HepG2 (cell line): ENCODE results near the gene NUAK1. TPM values are rescaled to one million over a fixed set of nuclear protein-coding genes. Genes with fewer than 3 reads are reported as not detected.

Source experiments
- ATF3 ChIP-seq: sonication (generic); formaldehyde crosslinking; IDR thresholded peaks from 2 replicates; pipeline ENCODE4 v1.4.0; 2020; ENCODE audit warnings: missing genetic modification reagents
- CBX1 ChIP-seq: IDR thresholded peaks from one replicate; pipeline ENCODE4 v1.6.1; 2016; ENCODE audit warnings: antibody characterized with exemption, low read depth
- GTF2F1 ChIP-seq: fragments of 150-350 bp; IDR thresholded peaks from 2 replicates; pipeline ENCODE4 v1.6.1; 2014; ENCODE audit warnings: low read length
- IKZF4 ChIP-seq: sonication (generic); formaldehyde crosslinking; IDR thresholded peaks from 2 replicates; pipeline ENCODE4 v1.5.1; 2020; ENCODE audit warnings: borderline replicate concordance, mild to moderate bottlenecking, low read depth, missing genetic modification reagents; ENCODE audit errors: not compliant biosample characterization
- KMT2A ChIP-seq: sonication (generic); formaldehyde crosslinking; IDR thresholded peaks from 2 replicates; pipeline ENCODE4 v1.4.0; 2020; ENCODE audit warnings: missing genetic modification reagents
- PRPF4 ChIP-seq: fragments of 200-400 bp; formaldehyde crosslinking; IDR thresholded peaks from 2 replicates; pipeline ENCODE4 v1.6.1; 2016; ENCODE audit warnings: low read length, low read depth; ENCODE audit not compliant: poor library complexity, severe bottlenecking
- SIX1 ChIP-seq: sonication (generic); formaldehyde crosslinking; IDR thresholded peaks from 2 replicates; pipeline ENCODE4 v1.4.0; 2020; ENCODE audit warnings: missing genetic modification reagents, borderline replicate concordance
- STAG1 ChIP-seq: sonication (generic); formaldehyde crosslinking; IDR thresholded peaks from 2 replicates; pipeline ENCODE4 v1.4.0; 2020; ENCODE audit warnings: missing genetic modification reagents
- TOE1 ChIP-seq: sonication (generic); formaldehyde crosslinking; IDR thresholded peaks from 2 replicates; pipeline ENCODE4 v1.4.0; 2020; ENCODE audit warnings: mild to moderate bottlenecking, missing genetic modification reagents
- WIZ ChIP-seq: sonication (generic); formaldehyde crosslinking; IDR thresholded peaks from 2 replicates; pipeline ENCODE4 v1.5.1; 2020; ENCODE audit warnings: mild to moderate bottlenecking, missing genetic modification reagents
- YEATS4 ChIP-seq: sonication (generic); formaldehyde crosslinking; IDR thresholded peaks from 2 replicates; pipeline ENCODE4 v1.4.0; 2020; ENCODE audit warnings: missing genetic modification reagents, borderline replicate concordance
- ZFP36L1 ChIP-seq: sonication (generic); formaldehyde crosslinking; IDR thresholded peaks from 2 replicates; pipeline ENCODE4 v1.8.0; 2022; ENCODE audit warnings: mild to moderate bottlenecking, missing genetic modification reagents, moderate library complexity
- ZNF224 ChIP-seq: sonication (generic); formaldehyde crosslinking; IDR thresholded peaks from 2 replicates; pipeline ENCODE4 v1.5.0; 2020; ENCODE audit warnings: mild to moderate bottlenecking, missing genetic modification reagents
- ZNF30 ChIP-seq: sonication (generic); formaldehyde crosslinking; IDR thresholded peaks from 2 replicates; pipeline ENCODE4 v1.5.0; 2020; ENCODE audit warnings: mild to moderate bottlenecking, missing genetic modification reagents
- ZNF577 ChIP-seq: sonication (generic); formaldehyde crosslinking; IDR thresholded peaks from 2 replicates; pipeline ENCODE4 v1.4.0; 2020; ENCODE audit warnings: mild to moderate bottlenecking, low read depth, missing genetic modification reagents, borderline replicate concordance
- ZNF652 ChIP-seq: IDR thresholded peaks from 2 replicates; pipeline ENCODE4 v1.6.1; 2016; ENCODE audit warnings: low read depth, borderline replicate concordance
- ZNF839 ChIP-seq: sonication (generic); formaldehyde crosslinking; IDR thresholded peaks from 2 replicates; pipeline ENCODE4 v1.4.0; 2020; ENCODE audit warnings: missing genetic modification reagents, mild to moderate bottlenecking, borderline replicate concordance
- polyA plus RNA-seq, 8 experiments: library from polyadenylated mRNA; depleted of rRNA in 3 of 8; stranded (reverse) in 7 of 8; unstranded in 1 of 8; fragments of >200 nt; fragmentation: Illumina TruSeq in 4 of 8; extraction: Trizol in 4 of 8; gene quantifications; 2 replicates each; pipeline versions ENCODE4 v1.2.1 to v1.2.3, GENCODE V29; 2011 to 2016; ENCODE audit warnings: low read depth in 4 of 8, missing spikeins in 1 of 8, mixed read lengths in 1 of 8; ENCODE audit not compliant: insufficient read depth in 1 of 8
- total RNA-seq, 5 experiments: library from RNA; depleted of rRNA; stranded (reverse); fragments of >200 nt; fragmentation: Illumina TruSeq; extraction: Trizol; gene quantifications; 2 replicates each; pipeline ENCODE4 v1.2.3, GENCODE V29; 2016; ENCODE audit warnings: low read depth in 1 of 5
- TF ChIP-seq, protein P1 (sequence below): sonication (generic); formaldehyde crosslinking; IDR thresholded peaks from one replicate; pipeline ENCODE4 v1.5.1; 2020; ENCODE audit warnings: mild to moderate bottlenecking, missing genetic modification reagents; ENCODE audit errors: not compliant biosample characterization
- TF ChIP-seq, protein P2 (sequence below): sonication (generic); formaldehyde crosslinking; IDR thresholded peaks from 2 replicates; pipeline ENCODE4 v1.8.0; 2022; ENCODE audit warnings: missing genetic modification reagents, mild to moderate bottlenecking, inconsistent platforms, borderline replicate concordance
- TF ChIP-seq, protein P3 (sequence below): sonication (generic); formaldehyde crosslinking; IDR thresholded peaks from 2 replicates; pipeline ENCODE4 v1.4.0; 2020; ENCODE audit warnings: mild to moderate bottlenecking, missing genetic modification reagents

The NUAK1 gene
- total and polyA plus RNA-seq, 2 of the 13 experiments (the other 11 are each of a cell fraction or from before 2014, with no cell fraction given), result 1.7 to 1.9 TPM

DNA sequence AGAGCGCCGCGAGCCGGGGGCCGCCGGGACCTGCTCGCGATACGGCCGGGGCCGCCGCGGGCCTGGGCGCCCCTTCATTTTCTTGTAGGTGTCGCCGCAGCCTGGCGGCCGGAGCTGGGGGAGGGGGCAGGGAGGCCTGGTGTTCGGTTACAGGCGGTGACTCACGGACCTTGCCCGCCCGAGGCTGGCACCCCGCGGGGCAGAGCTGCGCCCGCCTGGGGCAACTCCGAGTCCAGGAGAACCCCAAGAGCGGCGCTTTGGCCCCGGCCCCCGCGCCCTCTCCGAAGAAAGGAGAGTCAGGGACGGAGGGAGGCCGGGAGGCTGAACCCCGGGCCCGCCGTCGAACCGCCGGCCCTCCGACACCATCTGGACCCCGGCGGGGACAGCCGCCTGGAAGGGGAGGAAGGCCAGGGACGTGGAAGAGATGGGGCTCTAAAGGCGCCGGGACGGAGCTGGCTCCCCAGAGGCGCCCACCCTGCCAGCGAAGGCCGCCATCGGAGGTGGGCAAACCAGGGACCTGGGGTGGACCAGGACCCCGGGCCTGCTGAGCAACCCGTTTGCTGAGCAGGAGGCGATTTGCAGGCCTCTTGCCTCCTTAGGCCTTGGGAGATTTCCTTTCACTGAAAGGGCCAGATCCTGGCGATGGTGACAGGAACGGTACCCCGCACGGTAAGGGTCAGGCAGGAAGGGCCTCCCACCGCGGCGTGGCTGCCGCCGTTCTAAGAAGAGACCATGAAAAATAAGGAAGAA is 843 bp upstream of the NUAK1 start (continued):
- TF ChIP-seq, protein P1, sequence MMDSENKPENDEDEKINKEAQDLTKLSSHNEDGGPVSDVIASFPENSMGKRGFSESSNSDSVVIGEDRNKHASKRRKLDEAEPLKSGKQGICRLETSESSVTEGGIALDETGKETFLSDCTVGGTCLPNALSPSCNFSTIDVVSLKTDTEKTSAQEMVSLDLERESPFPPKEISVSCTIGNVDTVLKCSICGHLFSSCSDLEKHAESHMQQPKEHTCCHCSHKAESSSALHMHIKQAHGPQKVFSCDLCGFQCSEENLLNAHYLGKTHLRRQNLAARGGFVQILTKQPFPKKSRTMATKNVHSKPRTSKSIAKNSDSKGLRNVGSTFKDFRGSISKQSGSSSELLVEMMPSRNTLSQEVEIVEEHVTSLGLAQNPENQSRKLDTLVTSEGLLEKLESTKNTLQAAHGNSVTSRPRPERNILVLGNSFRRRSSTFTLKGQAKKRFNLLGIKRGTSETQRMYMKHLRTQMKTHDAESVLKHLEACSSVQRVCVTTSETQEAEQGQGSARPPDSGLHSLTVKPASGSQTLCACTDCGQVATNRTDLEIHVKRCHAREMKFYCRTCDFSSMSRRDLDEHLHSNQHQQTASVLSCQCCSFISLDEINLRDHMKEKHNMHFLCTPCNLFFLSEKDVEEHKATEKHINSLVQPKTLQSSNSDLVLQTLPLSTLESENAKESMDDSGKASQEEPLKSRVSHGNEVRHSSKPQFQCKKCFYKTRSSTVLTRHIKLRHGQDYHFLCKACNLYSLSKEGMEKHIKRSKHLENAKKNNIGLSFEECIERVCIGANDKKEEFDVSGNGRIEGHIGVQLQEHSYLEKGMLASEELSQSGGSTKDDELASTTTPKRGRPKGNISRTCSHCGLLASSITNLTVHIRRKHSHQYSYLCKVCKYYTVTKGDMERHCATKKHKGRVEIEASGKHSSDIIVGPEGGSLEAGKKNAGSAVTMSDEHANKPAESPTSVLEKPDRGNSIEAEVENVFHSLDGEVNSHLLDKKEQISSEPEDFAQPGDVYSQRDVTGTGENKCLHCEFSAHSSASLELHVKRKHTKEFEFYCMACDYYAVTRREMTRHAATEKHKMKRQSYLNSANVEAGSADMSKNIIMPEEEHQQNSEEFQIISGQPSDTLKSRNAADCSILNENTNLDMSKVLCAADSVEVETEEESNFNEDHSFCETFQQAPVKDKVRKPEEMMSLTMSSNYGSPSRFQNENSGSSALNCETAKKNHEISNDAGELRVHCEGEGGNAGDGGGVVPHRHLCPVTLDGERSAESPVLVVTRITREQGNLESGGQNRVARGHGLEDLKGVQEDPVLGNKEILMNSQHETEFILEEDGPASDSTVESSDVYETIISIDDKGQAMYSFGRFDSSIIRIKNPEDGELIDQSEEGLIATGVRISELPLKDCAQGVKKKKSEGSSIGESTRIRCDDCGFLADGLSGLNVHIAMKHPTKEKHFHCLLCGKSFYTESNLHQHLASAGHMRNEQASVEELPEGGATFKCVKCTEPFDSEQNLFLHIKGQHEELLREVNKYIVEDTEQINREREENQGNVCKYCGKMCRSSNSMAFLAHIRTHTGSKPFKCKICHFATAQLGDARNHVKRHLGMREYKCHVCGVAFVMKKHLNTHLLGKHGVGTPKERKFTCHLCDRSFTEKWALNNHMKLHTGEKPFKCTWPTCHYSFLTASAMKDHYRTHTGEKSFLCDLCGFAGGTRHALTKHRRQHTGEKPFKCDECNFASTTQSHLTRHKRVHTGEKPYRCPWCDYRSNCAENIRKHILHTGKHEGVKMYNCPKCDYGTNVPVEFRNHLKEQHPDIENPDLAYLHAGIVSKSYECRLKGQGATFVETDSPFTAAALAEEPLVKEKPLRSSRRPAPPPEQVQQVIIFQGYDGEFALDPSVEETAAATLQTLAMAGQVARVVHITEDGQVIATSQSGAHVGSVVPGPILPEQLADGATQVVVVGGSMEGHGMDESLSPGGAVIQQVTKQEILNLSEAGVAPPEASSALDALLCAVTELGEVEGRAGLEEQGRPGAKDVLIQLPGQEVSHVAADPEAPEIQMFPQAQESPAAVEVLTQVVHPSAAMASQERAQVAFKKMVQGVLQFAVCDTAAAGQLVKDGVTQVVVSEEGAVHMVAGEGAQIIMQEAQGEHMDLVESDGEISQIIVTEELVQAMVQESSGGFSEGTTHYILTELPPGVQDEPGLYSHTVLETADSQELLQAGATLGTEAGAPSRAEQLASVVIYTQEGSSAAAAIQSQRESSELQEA (CRISPR knock-in tag), result no peak
- TF ChIP-seq ZNF577 (CRISPR knock-in tag) (no peak), ZFP36L1 (CRISPR knock-in tag) (no peak), ZNF224 (CRISPR knock-in tag) (no peak), STAG1 (CRISPR knock-in tag) (0 out of 2 replicates have a peak, but pooled peaks have one; percentile 2), ZNF652 (CRISPR knock-in tag) (no peak), PRPF4 (no peak), SIX1 (CRISPR knock-in tag) (peak; percentile 83), ZNF839 (CRISPR knock-in tag) (no peak), ZNF30 (no peak), YEATS4 (peak; percentile 42), ATF3 (CRISPR knock-in tag) (0 out of 2 replicates have a peak, but pooled peaks have one; percentile 50), CBX1 (no peak), WIZ (CRISPR knock-in tag) (no peak), IKZF4 (CRISPR knock-in tag) (no peak), KMT2A (CRISPR knock-in tag) (peak; percentile 59; the same call in 1 of the 2 replicates), TOE1 (no peak), GTF2F1 (no peak)
- TF ChIP-seq, protein P2, sequence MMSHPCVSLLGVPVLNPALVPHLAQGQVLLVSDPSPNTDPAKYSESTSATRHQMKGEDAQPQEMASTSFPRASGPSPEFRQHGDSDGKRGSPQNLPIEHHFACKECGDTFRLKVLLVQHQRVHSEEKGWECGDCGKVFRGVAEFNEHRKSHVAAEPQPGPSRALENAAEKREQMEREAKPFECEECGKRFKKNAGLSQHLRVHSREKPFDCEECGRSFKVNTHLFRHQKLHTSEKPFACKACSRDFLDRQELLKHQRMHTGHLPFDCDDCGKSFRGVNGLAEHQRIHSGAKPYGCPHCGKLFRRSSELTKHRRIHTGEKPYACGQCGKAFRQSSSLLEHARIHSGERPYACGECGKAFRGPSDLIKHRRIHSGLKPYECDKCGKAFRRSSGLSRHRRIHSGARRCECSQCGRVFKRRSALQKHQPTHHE (CRISPR knock-in tag), result no peak
- TF ChIP-seq, protein P3, sequence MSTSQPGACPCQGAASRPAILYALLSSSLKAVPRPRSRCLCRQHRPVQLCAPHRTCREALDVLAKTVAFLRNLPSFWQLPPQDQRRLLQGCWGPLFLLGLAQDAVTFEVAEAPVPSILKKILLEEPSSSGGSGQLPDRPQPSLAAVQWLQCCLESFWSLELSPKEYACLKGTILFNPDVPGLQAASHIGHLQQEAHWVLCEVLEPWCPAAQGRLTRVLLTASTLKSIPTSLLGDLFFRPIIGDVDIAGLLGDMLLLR (CRISPR knock-in tag), result no peak
